Stimulated activated naive B cell treated with anti-CD40 and anti-IgM and Interleukin-4, amounts not matched to agents 10 μg/mL and 1 μg/mL and 100 μg/mL, for 72 hours (primary cell): ENCODE data around the gene TFDP2.
"Not testable (repeated sequence)": the region's sequence is repeated elsewhere in the genome, so short reads cannot be mapped to it uniquely, and the experiment has no call there.

Experiments used
- ATAC-seq, 2 donors: fragments of 150-1000 bp; cut with Tn5 transposase; replicated peaks; 2 replicates each; pipeline ENCODE4 v1.10.0; 2021; ENCODE audit warnings: moderate library complexity in 1 of 2
- DNase-seq: peaks from one replicate; pipeline ENCODE4 v3.0.0; 2021
- H3K27ac Mint-ChIP-seq: one replicate; pipeline ENCODE4 v1.8.0; 2022; ENCODE audit warnings: mild to moderate bottlenecking, mixed read lengths
- H3K27me3 Mint-ChIP-seq, 2 donors: one replicate each; pipeline ENCODE4 v1.8.0; 2022; ENCODE audit warnings: mixed read lengths in 2 of 2
- H3K36me3 Mint-ChIP-seq, 2 donors: one replicate each; pipeline ENCODE4 v1.8.0; 2022; ENCODE audit warnings: mixed read lengths in 2 of 2, mild to moderate bottlenecking in 1 of 2
- H3K4me1 Mint-ChIP-seq, 2 donors: one replicate each; pipeline ENCODE4 v1.8.0; 2022; ENCODE audit warnings: mixed read lengths in 2 of 2, mild to moderate bottlenecking in 1 of 2
- H3K4me3 Mint-ChIP-seq, 2 donors: one replicate each; pipeline ENCODE4 v1.8.0; 2022; ENCODE audit warnings: mild to moderate bottlenecking in 2 of 2, mixed read lengths in 2 of 2, moderate library complexity in 1 of 2
- H3K9me3 Mint-ChIP-seq, 2 donors: one replicate each; pipeline ENCODE4 v1.8.0; 2022; ENCODE audit warnings: mixed read lengths in 2 of 2, mild to moderate bottlenecking in 1 of 2

Gene TFDP2

DNA sequence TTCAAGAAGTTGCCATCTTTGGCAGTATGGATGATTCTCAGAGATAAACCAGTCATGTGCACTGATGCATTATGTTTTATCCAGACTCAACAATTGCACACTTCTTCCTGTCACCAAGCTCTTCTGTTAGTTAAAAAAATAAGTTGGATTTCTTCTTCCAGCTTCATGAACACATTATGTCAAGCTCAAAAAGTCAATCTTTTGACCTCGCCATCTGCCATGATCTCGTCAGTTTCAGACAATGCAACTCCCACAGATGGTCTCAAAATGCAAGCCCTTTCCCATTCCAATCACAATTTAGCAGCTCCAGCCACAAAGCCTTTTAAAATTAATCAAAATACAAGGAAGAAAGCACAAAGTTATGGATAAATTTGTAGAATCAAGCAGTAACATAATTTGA lies 42.8 kb downstream of the TFDP2 start:
- Mint-ChIP-seq H3K4me3 (no peak overlapping the region), H3K27ac (no peak overlapping the region), H3K36me3 (peaks cover 0 to 2% of the 10 kb centered on the region in 2 donors), H3K27me3 (no peaks in the 10 kb centered on the region), H3K9me3 (peaks cover 0 to 2% of the 10 kb centered on the region in 2 donors), H3K4me1 (peaks cover 8 to 23% of the 10 kb centered on the region in 2 donors)
- no peak for ATAC-seq
- no peak for DNase-seq

DNA sequence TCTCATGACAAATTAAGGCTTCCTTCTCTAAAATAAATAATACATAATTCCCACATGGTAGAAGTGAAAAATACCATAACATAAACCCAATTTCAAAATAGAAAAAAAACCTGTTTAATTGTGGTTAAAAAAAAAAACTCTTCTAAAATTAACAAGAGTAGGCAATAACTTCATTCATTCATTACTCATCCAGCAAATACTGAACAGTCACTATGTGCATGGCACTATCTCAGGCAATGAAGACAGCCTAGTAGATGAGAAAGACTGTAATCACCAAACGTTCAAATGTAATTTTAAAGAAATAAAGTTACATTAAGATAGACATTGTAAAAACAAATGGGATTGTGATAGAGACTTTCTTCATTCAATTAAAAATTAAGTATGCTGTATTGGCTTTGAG lies 43.4 kb downstream of the TFDP2 start:
- no peaks in the 10 kb centered on the region for H3K9me3 Mint-ChIP-seq

DNA sequence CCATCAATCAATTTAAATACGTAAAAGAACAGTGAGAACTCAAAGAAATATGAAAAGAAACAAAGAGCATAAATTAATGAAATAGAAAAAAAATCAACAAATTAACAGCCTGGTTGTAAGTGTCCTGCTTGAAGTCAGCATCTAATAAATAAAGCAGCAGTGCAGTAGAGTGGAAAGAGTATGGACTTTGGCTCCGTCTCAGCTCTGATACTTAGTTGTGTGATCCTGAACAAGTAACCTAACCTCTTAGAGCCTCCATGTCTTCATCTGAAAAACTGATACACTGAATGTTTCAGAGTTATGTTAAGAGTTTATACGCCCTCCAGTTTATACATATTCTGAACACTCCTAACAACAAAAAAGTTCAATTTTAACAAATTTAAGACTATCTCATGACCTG lies 44.6 kb downstream of the TFDP2 start:
- Mint-ChIP-seq H3K4me3 (no peak overlapping the region), H3K9me3 (no peaks in the 10 kb centered on the region), H3K27me3 (no peaks in the 10 kb centered on the region), H3K27ac (no peak overlapping the region), H3K36me3 (no peaks in the 10 kb centered on the region), H3K4me1 (peaks cover 8 to 23% of the 10 kb centered on the region in 2 donors)
- DNase-seq = no peak
- no peak for ATAC-seq

More for the DNA sequence above, 43.4 kb downstream of the TFDP2 start:
- no peak for ATAC-seq
- no peak overlapping the region for H3K4me3 Mint-ChIP-seq
- no peak overlapping the region for H3K27ac Mint-ChIP-seq
- H3K4me1 Mint-ChIP-seq = peaks cover 8 to 23% of the 10 kb centered on the region in 2 donors
- no peaks in the 10 kb centered on the region for H3K27me3 Mint-ChIP-seq
- no peak for DNase-seq
- no peaks in the 10 kb centered on the region for H3K36me3 Mint-ChIP-seq

GRCh38 chr3:142098964-142099363 lies 50.4 kb downstream of the TFDP2 start:
- Mint-ChIP-seq H3K4me1 (peaks cover 4 to 5% of the 10 kb centered on the region in 2 donors), H3K36me3 (no peaks in the 10 kb centered on the region), H3K27ac (no peak overlapping the region), H3K9me3 (no peaks in the 10 kb centered on the region), H3K27me3 (no peaks in the 10 kb centered on the region), H3K4me3 (no peak overlapping the region)
- DNase-seq (no peak), ATAC-seq (peak; percentile 46 to 67)

DNA sequence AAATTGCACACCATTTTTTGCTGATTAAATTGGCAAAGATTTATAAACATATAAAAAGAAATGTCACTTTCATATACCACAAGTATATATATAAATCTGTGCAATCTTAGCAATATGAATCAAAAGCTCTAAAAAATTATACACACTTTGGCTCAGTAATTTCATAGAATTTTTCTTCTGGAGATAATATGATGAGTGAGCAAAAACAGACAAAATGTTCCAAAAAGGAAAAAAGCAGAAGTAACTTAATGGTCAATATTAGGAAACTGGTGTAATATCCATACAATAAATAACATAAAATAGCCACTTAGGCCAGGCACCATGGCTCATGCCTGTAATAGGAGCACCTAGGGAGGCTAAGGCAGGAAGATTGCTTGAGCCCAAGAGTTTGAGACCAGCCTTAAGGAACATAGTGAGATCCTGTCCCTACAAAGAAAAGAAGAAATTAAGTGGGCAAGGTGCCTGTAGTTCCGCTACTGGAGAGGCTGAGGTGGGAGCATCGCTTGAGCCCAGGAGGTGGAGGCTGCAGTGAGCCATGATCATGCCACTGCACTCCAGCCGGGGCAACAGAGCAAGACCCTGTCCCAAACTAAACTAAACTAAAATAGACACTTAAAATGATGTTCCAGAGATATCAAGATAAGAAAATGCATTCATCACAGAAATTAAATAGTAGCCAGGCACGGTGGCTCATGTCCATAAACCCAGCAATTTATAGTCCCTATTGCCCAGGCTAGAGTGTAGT lies 52.1 kb downstream of the TFDP2 start:
- Mint-ChIP-seq H3K36me3 (no peaks in the 10 kb centered on the region), H3K9me3 (no peaks in the 10 kb centered on the region), H3K27ac (no peak overlapping the region), H3K4me3 (no peak overlapping the region), H3K4me1 (peaks cover 4 to 5% of the 10 kb centered on the region in 2 donors), H3K27me3 (no peaks in the 10 kb centered on the region)
- DNase-seq (no peak), ATAC-seq (no peak)

DNA sequence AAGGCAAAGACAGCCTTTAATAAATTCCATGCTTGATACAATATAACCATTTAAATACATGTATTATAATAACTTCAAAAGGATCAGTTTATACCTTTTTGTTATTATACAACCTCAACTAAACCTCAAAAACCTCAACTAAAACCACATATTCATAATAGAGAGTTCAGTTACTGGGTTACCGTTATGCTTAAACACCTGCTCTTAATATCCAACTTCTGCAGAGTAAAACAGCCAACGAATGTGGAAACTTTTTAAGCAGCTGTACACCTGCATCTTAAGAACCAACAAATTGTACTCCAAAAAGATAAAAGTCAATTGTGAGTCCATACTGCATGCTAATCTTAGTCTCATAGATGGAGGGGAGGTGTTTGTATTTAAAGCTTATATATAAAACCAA lies 53.5 kb downstream of the TFDP2 start:
- no peaks in the 10 kb centered on the region for H3K27me3 Mint-ChIP-seq
- H3K9me3 Mint-ChIP-seq = no peaks in the 10 kb centered on the region
- H3K4me1 Mint-ChIP-seq = peaks cover 4 to 5% of the 10 kb centered on the region in 2 donors
- ATAC-seq = no peak
- H3K36me3 Mint-ChIP-seq = peaks cover 1 to 5% of the 10 kb centered on the region in 2 donors
- DNase-seq = no peak
- no peak overlapping the region for H3K4me3 Mint-ChIP-seq
- no peak overlapping the region for H3K27ac Mint-ChIP-seq

- H3K27me3 Mint-ChIP-seq, H3K9me3 Mint-ChIP-seq, H3K4me1 Mint-ChIP-seq, DNase-seq, H3K27ac Mint-ChIP-seq, H3K4me3 Mint-ChIP-seq, ATAC-seq: not testable (repeated sequence)
- H3K36me3 Mint-ChIP-seq = peaks cover 5 to 18% of the 10 kb centered on the region in 2 donors
These were observed 60.4 kb downstream of the TFDP2 start for GRCh38 chr3:142088925-142089324.

DNA sequence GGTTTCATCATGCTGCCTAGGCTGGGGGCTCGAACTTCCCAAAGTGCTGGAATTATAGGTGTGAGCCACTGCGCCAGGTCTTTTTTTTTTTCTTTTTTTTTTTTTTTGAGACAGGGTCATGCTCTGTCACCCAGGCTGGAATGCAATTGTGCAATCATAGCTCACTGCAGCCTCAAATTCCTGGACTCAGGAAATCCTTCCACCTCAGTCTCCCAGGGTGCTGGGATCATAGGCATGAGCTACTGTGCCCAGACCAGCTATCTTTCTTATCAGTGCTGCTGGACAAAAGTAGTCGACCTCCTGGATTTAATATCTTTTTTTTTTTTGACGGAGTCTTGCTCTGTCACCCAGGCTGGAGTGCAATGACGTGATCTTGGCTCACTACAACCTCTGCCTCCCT lies 60.8 kb downstream of the TFDP2 start:
- H3K4me3 Mint-ChIP-seq = no peak overlapping the region
- peaks cover 0 to 6% of the 10 kb centered on the region in 2 donors for H3K9me3 Mint-ChIP-seq
- H3K27me3 Mint-ChIP-seq = no peaks in the 10 kb centered on the region
- peaks cover 5 to 18% of the 10 kb centered on the region in 2 donors for H3K36me3 Mint-ChIP-seq
- DNase-seq (no peak), ATAC-seq (no peak)
- no peak overlapping the region for H3K27ac Mint-ChIP-seq
- no peaks in the 10 kb centered on the region for H3K4me1 Mint-ChIP-seq

DNA sequence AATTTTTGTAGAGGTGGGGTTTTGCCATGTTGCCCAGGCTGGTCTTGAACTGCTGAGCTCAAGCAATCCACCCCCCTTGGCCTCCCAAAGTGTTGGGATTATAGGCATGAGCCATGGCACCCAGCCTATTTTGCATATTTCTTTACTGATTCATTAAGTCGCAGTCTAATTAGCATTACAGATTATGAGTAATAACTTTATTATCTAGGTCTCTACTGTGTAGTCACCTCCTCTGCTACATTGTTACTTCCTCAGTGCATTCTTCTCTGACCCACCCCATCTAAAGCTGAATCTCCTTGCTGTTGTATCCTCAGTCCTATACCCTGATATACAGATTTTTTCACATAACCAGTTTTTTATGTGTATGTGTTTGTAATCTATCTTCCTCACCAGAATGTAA lies 61.7 kb downstream of the TFDP2 start:
- Mint-ChIP-seq H3K27ac (no peak overlapping the region), H3K36me3 (peaks cover 5 to 18% of the 10 kb centered on the region in 2 donors), H3K4me3 (no peak overlapping the region), H3K9me3 (peaks cover 0 to 10% of the 10 kb centered on the region in 2 donors), H3K27me3 (no peaks in the 10 kb centered on the region), H3K4me1 (no peaks in the 10 kb centered on the region)
- no peak for ATAC-seq
- DNase-seq = no peak

DNA sequence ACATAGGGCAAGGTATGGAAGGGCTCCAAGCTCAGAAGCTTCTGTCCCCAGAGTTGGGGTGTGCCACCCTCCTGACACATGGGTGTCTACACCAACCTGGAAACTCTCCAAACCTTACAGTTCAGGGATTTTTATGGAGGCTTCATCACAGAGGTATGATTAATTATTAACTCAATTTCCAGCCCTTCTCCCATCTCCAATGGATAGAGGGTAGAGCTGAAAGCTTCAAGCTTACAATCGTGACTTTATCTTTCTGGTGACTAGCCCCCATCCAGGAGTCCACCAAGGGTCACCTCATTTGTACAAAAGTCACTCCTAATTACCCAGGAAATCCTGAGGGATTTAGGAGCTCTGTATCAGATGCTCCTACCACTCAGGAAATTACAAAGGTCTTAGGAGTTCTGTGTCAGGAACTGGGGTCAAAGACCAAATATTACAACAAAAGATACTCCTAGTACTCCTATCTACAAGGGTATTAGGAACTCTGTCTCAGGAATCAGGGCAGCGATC lies 62.7 kb downstream of the TFDP2 start:
- Mint-ChIP-seq H3K9me3 (peaks cover 0 to 10% of the 10 kb centered on the region in 2 donors), H3K36me3 (peaks cover 5 to 13% of the 10 kb centered on the region in 2 donors), H3K4me1 (no peaks in the 10 kb centered on the region), H3K27ac (no peak overlapping the region), H3K4me3 (no peak overlapping the region), H3K27me3 (no peaks in the 10 kb centered on the region)
- DNase-seq = no peak
- ATAC-seq = no peak

DNA sequence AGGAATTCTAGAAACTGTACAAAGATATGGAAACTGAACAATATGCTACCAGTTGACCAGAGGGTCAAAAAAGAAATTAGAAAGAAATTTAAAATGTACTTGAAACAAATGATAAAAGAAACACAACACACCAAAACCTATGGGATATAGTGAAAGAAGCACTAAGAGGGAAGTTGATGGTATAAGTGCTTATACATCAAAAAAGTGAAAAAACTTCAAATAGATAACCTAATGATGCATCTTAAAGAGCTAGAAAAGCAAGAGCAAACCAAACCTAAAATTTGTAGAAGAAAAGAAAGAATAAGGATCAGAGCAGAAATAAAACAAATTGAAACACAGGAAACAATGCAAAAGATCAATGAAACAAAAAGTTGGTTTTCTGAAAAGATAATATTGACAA lies 68.2 kb downstream of the TFDP2 start:
- H3K27ac Mint-ChIP-seq = no peak overlapping the region
- no peak for ATAC-seq
- H3K9me3 Mint-ChIP-seq = peaks cover 20 to 21% of the 10 kb centered on the region in 2 donors
- H3K27me3 Mint-ChIP-seq = no peaks in the 10 kb centered on the region
- no peak overlapping the region for H3K4me3 Mint-ChIP-seq
- H3K4me1 Mint-ChIP-seq = peaks cover 0 to 1% of the 10 kb centered on the region in 2 donors
- peaks cover 27 to 40% of the 10 kb centered on the region in 2 donors for H3K36me3 Mint-ChIP-seq
- DNase-seq = no peak

- no peak for ATAC-seq
- Mint-ChIP-seq H3K9me3 (peaks cover 13 to 20% of the 10 kb centered on the region in 2 donors), H3K4me1 (peaks cover 0 to 1% of the 10 kb centered on the region in 2 donors), H3K36me3 (peaks cover 24 to 32% of the 10 kb centered on the region in 2 donors), H3K27me3 (no peaks in the 10 kb centered on the region), H3K4me3 (no peak overlapping the region), H3K27ac (no peak overlapping the region)
- DNase-seq = no peak
These were observed 71.4 kb downstream of the TFDP2 start for GRCh38 chr3:142077859-142078500.

DNA sequence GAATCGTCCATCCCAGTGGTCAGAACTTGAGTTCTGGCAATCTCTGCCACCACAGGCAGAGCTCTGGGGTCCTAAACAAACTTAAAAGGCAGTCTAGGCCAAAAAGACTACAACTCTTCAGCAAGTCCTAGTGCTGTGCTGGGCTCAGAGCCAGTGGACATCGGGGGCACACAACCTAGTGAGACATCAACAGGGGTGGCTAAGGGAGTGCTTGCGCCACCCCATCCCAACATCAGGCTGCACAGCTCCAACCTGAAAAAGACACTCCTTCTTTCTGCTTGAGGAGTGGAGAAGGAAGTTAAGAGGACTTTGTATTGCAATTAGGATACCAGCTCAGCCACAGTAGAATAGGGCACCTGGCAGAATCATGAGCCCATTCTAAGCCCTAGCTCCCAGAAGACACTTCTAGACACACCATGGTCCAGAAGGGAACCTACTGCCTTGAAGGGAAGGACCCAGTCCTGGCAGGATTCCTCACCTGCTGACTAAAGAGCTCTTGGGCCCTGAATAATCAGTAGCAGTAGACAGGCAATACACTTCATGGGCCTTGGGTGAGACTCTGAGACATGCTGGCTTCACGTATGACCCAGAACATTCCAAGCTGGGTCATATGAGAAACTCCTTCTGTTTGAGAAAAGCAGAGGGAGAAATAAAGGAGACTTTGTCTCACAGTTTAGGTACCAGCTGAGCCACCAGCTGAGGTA lies 72.0 kb downstream of the TFDP2 start:
- ATAC-seq = no peak
- Mint-ChIP-seq H3K4me3 (no peak overlapping the region), H3K27ac (no peak overlapping the region)

DNA sequence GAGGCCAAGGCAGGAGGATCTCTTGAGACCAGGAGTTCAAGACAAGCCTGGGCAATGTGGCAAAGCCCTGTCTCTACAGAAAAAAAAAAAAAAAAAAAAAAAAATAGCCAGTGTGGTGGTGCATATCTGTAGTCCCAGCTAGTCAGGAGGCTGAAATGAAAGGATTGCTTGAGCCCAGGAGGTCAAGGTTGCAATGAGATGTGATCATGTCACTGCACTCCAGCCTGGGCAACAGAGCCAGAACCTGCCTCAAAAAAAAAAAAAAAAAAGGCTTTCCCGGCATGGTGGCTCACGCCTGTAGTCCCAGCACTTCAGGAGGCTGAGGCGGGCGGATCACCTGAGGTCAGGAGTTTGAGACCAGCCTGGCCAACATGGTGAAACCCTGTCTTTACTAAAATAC lies 73.7 kb downstream of the TFDP2 start:
- Mint-ChIP-seq H3K9me3 (peaks cover 9 to 20% of the 10 kb centered on the region in 2 donors), H3K36me3 (peaks cover 22 to 27% of the 10 kb centered on the region in 2 donors)
- not testable (repeated sequence) for H3K4me1 Mint-ChIP-seq, H3K4me3 Mint-ChIP-seq, DNase-seq, ATAC-seq, H3K27ac Mint-ChIP-seq, H3K27me3 Mint-ChIP-seq

More for the DNA sequence above, 72.0 kb downstream of the TFDP2 start:
- no peaks in the 10 kb centered on the region for H3K27me3 Mint-ChIP-seq
- H3K4me1 Mint-ChIP-seq = peaks cover 0 to 1% of the 10 kb centered on the region in 2 donors
- no peak for DNase-seq
- H3K9me3 Mint-ChIP-seq = peaks cover 12 to 20% of the 10 kb centered on the region in 2 donors
- peaks cover 22 to 32% of the 10 kb centered on the region in 2 donors for H3K36me3 Mint-ChIP-seq
